ENCODE results near the gene SPOCK1. TPM values are rescaled to one million over a fixed set of nuclear protein-coding genes. Genes with fewer than 3 reads are reported as not detected.

The SPOCK1 gene
- total and polyA plus RNA-seq, 9 of the 15 experiments (the other 6 are each of a cell fraction or from before 2014, with no cell fraction given), result 0.01 to 0.35 (median 0.04) TPM; not detected in 6

DNA sequence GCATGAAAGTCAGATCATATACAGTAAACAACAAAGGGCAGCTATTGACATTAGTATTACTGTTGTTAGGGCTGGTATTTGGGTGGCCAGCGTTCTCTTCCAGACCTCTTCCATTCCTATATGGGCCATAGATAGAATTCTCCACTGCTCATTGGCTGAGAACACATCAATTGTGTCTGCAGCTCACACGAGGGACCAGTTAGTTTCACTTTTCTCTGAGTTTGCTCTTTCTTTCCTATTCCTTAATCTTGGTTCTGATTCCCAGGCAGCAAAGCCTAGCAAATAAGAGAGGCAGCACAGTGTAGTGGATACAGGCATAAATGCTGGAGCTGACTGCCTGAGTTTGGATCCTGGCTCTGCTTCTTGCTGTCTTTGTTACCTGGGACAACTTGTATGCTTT is 476.4 kb downstream of the SPOCK1 start:
- H3K4me1 ChIP-seq (replicated peaks in 1 of 2; ENCODE audit: control insufficient read depth in 2 of 2, insufficient read depth in 2 of 2, low read length in 2 of 2), result no peaks in the 10 kb centered on the region
- intact Hi-C loops (cut with micrococcal nuclease) (no loop called here), in situ Hi-C loops (cut with MboI) (no loop called here)
- no peaks in the 10 kb centered on the region for H3K27me3 ChIP-seq (ENCODE audit: control insufficient read depth in 2 of 2, insufficient read depth in 2 of 2, low read length in 2 of 2)
- no peaks in the 10 kb centered on the region for H3K36me3 ChIP-seq (ENCODE audit: control insufficient read depth, insufficient read depth, low read length)
- H3K9me1 ChIP-seq (ENCODE audit: control insufficient read depth, insufficient read depth, low read length), result no peaks in the 10 kb centered on the region
- 0% methylated on average over 2 of the region's 2 CpGs for WGBS (ENCODE audit: insufficient coverage, low coverage, missing lambda C conversion rate)
- H2AFZ ChIP-seq (ENCODE audit: low read depth, low read length), result no peak overlapping the region
- ChIA-PET CTCF (ENCODE audit: low intra/inter-chr PET ratio) (no interaction called here), POLR2A (interaction anchor here (0.7 to 0.8 kb wide), 2 partner anchors 14 to 1400 kb away, joined by 3 read pairs; no protein-coding TSS in a partner anchor)
- DNase-seq (ENCODE audit: extremely low read depth in 1 of 4, low spot score in 3 of 4) (no peak), FAIRE-seq (no peak), ATAC-seq (no peak)
- BruUV-seq (replicated peaks), result no TSS peak
- H3K4me2 ChIP-seq (ENCODE audit: insufficient read depth, low read length), result no peak overlapping the region
- H3K9me3 ChIP-seq (replicated peaks; ENCODE audit: control insufficient read depth, insufficient read depth, low read depth, low read length), result no peaks in the 10 kb centered on the region
- H3K79me2 ChIP-seq (ENCODE audit: control insufficient read depth, insufficient read depth, low read length), result no peaks in the 10 kb centered on the region
- TF ChIP-seq, protein P1, sequence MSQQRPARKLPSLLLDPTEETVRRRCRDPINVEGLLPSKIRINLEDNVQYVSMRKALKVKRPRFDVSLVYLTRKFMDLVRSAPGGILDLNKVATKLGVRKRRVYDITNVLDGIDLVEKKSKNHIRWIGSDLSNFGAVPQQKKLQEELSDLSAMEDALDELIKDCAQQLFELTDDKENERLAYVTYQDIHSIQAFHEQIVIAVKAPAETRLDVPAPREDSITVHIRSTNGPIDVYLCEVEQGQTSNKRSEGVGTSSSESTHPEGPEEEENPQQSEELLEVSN (IDR thresholded peaks at IDR 0.05; ENCODE audit: borderline replicate concordance in 1 of 2, extremely low read depth in 1 of 2, insufficient read depth in 1 of 2, insufficient read length in 1 of 2, low read depth in 1 of 2, low read length in 1 of 2, poor library complexity in 1 of 2, severe bottlenecking in 1 of 2), result no peak
- TF ChIP-seq KLF13 (tag; IDR thresholded peaks at IDR 0.05; ENCODE audit: borderline replicate concordance, low read depth) (no peak), SRF (CRISPR knock-in tag; IDR thresholded peaks at IDR 0.05) (no peak), RBM25 (IDR thresholded peaks at IDR 0.05; ENCODE audit: low read depth, low read length, severe bottlenecking) (no peak), ZNF347 (CRISPR knock-in tag; IDR thresholded peaks at IDR 0.05; ENCODE audit: low read depth) (no peak), PHF21A (IDR thresholded peaks at IDR 0.05; ENCODE audit: borderline replicate concordance, low read depth) (no peak), NCOA1 (IDR thresholded peaks at IDR 0.05; ENCODE audit: low read depth) (no peak), BMI1 (IDR thresholded peaks at IDR 0.05; ENCODE audit: low read length) (no peak), RFX5 (IDR thresholded peaks at IDR 0.05; ENCODE audit: low read depth, low read length) (no peak), MCM7 (IDR thresholded peaks at IDR 0.05) (no peak), TSC22D4 (tag; IDR thresholded peaks at IDR 0.05) (no peak), TAF9B (IDR thresholded peaks at IDR 0.05; ENCODE audit: partially characterized antibody) (no peak), NELFE (IDR thresholded peaks at IDR 0.05; ENCODE audit: insufficient read depth, insufficient read length) (no peak), ZFP30 (CRISPR knock-in tag; IDR thresholded peaks at IDR 0.05; ENCODE audit: borderline replicate concordance) (no peak)
- TF ChIP-seq, protein P2, sequence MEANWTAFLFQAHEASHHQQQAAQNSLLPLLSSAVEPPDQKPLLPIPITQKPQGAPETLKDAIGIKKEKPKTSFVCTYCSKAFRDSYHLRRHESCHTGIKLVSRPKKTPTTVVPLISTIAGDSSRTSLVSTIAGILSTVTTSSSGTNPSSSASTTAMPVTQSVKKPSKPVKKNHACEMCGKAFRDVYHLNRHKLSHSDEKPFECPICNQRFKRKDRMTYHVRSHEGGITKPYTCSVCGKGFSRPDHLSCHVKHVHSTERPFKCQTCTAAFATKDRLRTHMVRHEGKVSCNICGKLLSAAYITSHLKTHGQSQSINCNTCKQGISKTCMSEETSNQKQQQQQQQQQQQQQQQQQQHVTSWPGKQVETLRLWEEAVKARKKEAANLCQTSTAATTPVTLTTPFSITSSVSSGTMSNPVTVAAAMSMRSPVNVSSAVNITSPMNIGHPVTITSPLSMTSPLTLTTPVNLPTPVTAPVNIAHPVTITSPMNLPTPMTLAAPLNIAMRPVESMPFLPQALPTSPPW (CRISPR knock-in tag; IDR thresholded peaks at IDR 0.05), result no peak
- no peaks in the 10 kb centered on the region for H4K20me1 ChIP-seq (replicated peaks; ENCODE audit: control insufficient read depth, insufficient read depth, low read length)
- H3K9ac ChIP-seq (ENCODE audit: insufficient read depth in 1 of 2, low read depth in 2 of 2, low read length in 2 of 2), result no peak overlapping the region
- no peak overlapping the region for H3K27ac ChIP-seq (ENCODE audit: extremely low read depth, low read depth, low read length)
- H3K4me3 ChIP-seq, result no peak overlapping the region
